Gastrocnemius medialis (tissue), 4 donors: Measurements from ENCODE around the gene TRIM8. TPM values are rescaled to one million over a fixed set of nuclear protein-coding genes. Genes with fewer than 3 reads are reported as not detected.
A peak's percentile ranks its signal among the peaks of the same experiment; 100 is the strongest.

Experiments used
- ATAC-seq, 2 donors: fragments of 150-250 bp; one replicate each; pipeline ENCODE4 v1.9.1; 2016
- DNase-seq, 2 donors: peaks; one replicate each; pipeline ENCODE4 v3.0.0-alpha.2; 2019
- H3K27ac ChIP-seq, 4 donors: fragments of 200-600 bp; sonication (generic); 1 replicate in 1 of 4; 2 replicates in 3 of 4; pipeline ENCODE4 v1.5.1; 2016 to 2018; ENCODE audit warnings: mild to moderate bottlenecking in 2 of 4, moderate library complexity in 1 of 4
- H3K27me3 ChIP-seq, 3 donors: fragments of 200-600 bp; sonication (generic) in 2 of 3; 1 replicate in 1 of 3; 2 replicates in 2 of 3; pipeline versions ENCODE4 v1.5.1 to v1.6.0; 2016 to 2019; ENCODE audit warnings: mild to moderate bottlenecking in 1 of 3, moderate library complexity in 1 of 3
- H3K36me3 ChIP-seq, 2 donors: fragments of 200-600 bp; sonication (generic) in 1 of 2; one replicate each; pipeline ENCODE4 v1.5.1; 2017 to 2018
- H3K4me1 ChIP-seq, 2 donors: fragments of 200-600 bp; sonication (generic) in 1 of 2; one replicate each; pipeline ENCODE4 v1.5.1; 2016 to 2017; ENCODE audit warnings: mild to moderate bottlenecking in 2 of 2
- H3K4me3 ChIP-seq, 4 donors: fragments of 200-600 bp; sonication (generic) in 3 of 4; 1 replicate in 1 of 4; 2 replicates in 3 of 4; pipeline ENCODE4 v1.5.1; 2016 to 2019; ENCODE audit warnings: mild to moderate bottlenecking in 2 of 4
- H3K9me3 ChIP-seq, 3 donors: fragments of 200-600 bp; sonication (generic) in 2 of 3; 1 replicate in 1 of 3; 2 replicates in 2 of 3; pipeline ENCODE4 v1.5.1; 2016 to 2019
- CTCF ChIP-seq, 5 experiments: fragments of 450-650 bp in 3 of 5; fragments of 200-600 bp in 2 of 5; sonication (generic) in 2 of 5; IDR thresholded peaks in 4 of 5; conservative IDR thresholded peaks in 1 of 5; 1 replicate in 4 of 5; 2 replicates in 1 of 5; pipeline ENCODE4 v1.5.1; 2016 to 2019; ENCODE audit warnings: antibody characterized with exemption in 5 of 5, mild to moderate bottlenecking in 3 of 5, moderate library complexity in 3 of 5
- POLR2A ChIP-seq, 2 donors: fragments of 450-650 bp; IDR thresholded peaks; one replicate each; pipeline ENCODE4 v1.6.1; 2017; ENCODE audit warnings: antibody characterized with exemption in 2 of 2, mild to moderate bottlenecking in 2 of 2, moderate library complexity in 2 of 2
- in situ Hi-C, 4 donors: fragments of 200-750 bp; cut with MboI; loops; one replicate each; pipeline versions ENCODE4 v1.15.0 to v1.8.0; 2017; ENCODE audit warnings: low sequenced_read_pairs in 4 of 4
- intact Hi-C: fragments of 100-400 bp; cut with DNase I; formaldehyde crosslinking; loops from one replicate; pipeline ENCODE4 v1.15.1; 2023; ENCODE audit warnings: low total_unique reads
- total RNA-seq, 4 donors: library from RNA; depleted of rRNA; stranded (reverse); fragments of >200 nt; gene quantifications; one replicate each; pipeline versions ENCODE4 v1.1.0 to v1.2.3, GENCODE V29; 2016

TRIM8 gene
- total RNA-seq, 4 donors from 2014 or later = 113 to 222 (median 138) TPM

DNA sequence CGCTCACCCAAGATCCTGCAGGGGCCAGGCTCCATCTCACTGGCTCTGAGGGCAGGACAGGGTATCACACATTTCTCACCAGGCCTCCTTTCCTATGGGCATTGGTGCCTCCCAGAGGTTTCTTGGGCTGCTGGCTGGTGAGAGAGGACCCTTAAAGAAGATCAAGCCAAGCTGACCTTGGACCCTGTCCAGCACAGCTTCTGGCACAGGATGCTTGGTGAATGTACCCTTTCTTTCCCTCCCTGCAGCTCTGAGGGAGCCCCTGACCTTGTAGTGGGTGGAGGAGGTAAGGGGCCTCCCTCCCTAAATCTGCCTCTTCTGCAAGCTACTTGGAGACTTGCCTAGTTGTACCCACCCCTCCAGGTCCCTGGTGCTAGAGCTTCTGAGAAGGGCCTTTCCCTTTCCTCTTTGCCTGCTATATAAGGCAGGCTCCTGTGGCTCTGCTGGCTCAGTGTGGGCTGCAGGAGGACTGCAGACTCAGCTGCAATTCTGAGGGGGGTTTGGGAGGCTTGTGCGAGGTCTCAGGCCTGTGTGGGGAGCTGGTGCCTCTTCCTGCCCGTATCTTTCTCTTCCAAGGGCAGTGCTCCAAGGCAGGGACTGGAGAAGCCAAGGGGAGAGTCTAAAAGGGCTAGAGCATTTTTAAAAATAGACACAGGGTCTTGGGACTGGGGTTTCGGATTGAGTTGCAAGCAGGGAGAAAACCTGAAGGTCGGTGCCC lies 11.7 kb upstream of the TRIM8 start:
- in situ Hi-C loops (no loop called here), intact Hi-C loops (no loop called here)
- Histone ChIP-seq H3K4me1 (peaks cover 34 to 35% of the 10 kb centered on the region in 2 donors), H3K9me3 (no peaks in the 10 kb centered on the region), H3K27ac (peak overlapping the region; percentile 56 to 73 (median 71)), H3K4me3 (no peak overlapping the region), H3K27me3 (no peaks in the 10 kb centered on the region), H3K36me3 (peaks cover 0 to 5% of the 10 kb centered on the region in 2 donors)
- DNase-seq (peak in 1 of 2 donors; percentile 71), ATAC-seq (peak; percentile 36 to 77)
- TF ChIP-seq CTCF (IDR thresholded peaks at IDR 0.05 in 4 of 5, conservative IDR thresholded peaks at IDR 0.05 in 1 of 5) (no peak), POLR2A (IDR thresholded peaks at IDR 0.05) (no peak)

- DNase-seq (no peak), ATAC-seq (peak in 1 of 2 donors; percentile 11)
- Histone ChIP-seq H3K4me1 (peaks cover 27 to 28% of the 10 kb centered on the region in 2 donors), H3K27me3 (no peaks in the 10 kb centered on the region), H3K27ac (peak overlapping the region; percentile 56 to 73 (median 71)), H3K9me3 (no peaks in the 10 kb centered on the region), H3K4me3 (no peak overlapping the region), H3K36me3 (peaks cover 0 to 5% of the 10 kb centered on the region in 2 donors)
- intact Hi-C loops = no loop called here
- in situ Hi-C loops = no loop called here
- TF ChIP-seq POLR2A (IDR thresholded peaks at IDR 0.05) = no peak
- no peak for TF ChIP-seq CTCF (IDR thresholded peaks at IDR 0.05 in 4 of 5, conservative IDR thresholded peaks at IDR 0.05 in 1 of 5)
These were observed 11.0 kb upstream of the TRIM8 start for GRCh38 chr10:102633287-102633686.

- Histone ChIP-seq H3K4me1 (peaks cover 22% of the 10 kb centered on the region in 2 donors), H3K9me3 (no peaks in the 10 kb centered on the region), H3K27ac (peak overlapping the region; percentile 56 to 73 (median 71)), H3K27me3 (no peaks in the 10 kb centered on the region), H3K4me3 (no peak overlapping the region), H3K36me3 (peaks cover 0 to 5% of the 10 kb centered on the region in 2 donors)
- DNase-seq = no peak
- TF ChIP-seq CTCF (IDR thresholded peaks at IDR 0.05 in 4 of 5, conservative IDR thresholded peaks at IDR 0.05 in 1 of 5) (no peak), POLR2A (IDR thresholded peaks at IDR 0.05) (no peak)
- in situ Hi-C loops (no loop called here), intact Hi-C loops (no loop called here)
- ATAC-seq = no peak
These were observed 10.4 kb upstream of the TRIM8 start for GRCh38 chr10:102633848-102634247.

DNA sequence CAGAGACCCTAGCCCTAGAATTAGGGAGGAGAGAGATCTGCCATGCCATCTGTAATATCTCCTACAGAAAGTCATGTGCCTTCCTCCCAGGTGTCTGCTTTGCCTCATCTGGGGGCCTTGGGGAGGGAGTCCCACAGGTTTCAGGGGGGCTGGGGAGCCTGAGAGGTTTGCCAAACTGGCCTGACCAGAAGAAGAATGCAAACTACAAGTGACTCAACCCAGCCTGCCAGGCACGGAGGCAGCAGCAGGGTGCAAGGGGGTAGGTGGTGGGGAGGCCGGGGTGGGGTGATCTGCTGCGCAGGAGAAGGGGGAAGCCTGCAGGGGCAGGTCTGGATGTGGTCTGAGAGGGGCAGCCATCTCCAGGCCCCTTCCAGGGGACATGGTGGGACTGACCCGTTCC lies 9.6 kb upstream of the TRIM8 start:
- peak overlapping the region in 2 of 4 donors; percentile 71 for H3K27ac ChIP-seq
- TF ChIP-seq POLR2A (IDR thresholded peaks at IDR 0.05) (no peak), CTCF (IDR thresholded peaks at IDR 0.05 in 4 of 5, conservative IDR thresholded peaks at IDR 0.05 in 1 of 5) (no peak)
- H3K4me1 ChIP-seq = peaks cover 22% of the 10 kb centered on the region in 2 donors

More for the DNA sequence above, 9.6 kb upstream of the TRIM8 start:
- DNase-seq (no peak), ATAC-seq (no peak)
- intact Hi-C loops (no loop called here), in situ Hi-C loops (no loop called here)
- H3K36me3 ChIP-seq = peaks cover 0 to 5% of the 10 kb centered on the region in 2 donors
- H3K27me3 ChIP-seq = no peaks in the 10 kb centered on the region
- no peak overlapping the region for H3K4me3 ChIP-seq
- H3K9me3 ChIP-seq = no peaks in the 10 kb centered on the region
